IPS-18c (cell line): ENCODE data around the gene PDE6B.

Experiments used
- H3K4me3 ChIP-seq: 2 replicates; pipeline ENCODE4 v1.7.0; 2013; ENCODE audit warnings: low read depth, mild to moderate bottlenecking, low read length, moderate library complexity; ENCODE audit not compliant: insufficient read depth
- H3K9me3 ChIP-seq: one replicate; pipeline ENCODE4 v1.6.1; 2013; ENCODE audit warnings: mild to moderate bottlenecking, low read length, moderate library complexity; ENCODE audit not compliant: control insufficient read depth, insufficient read depth

PDE6B gene

GRCh38 chr4:616911-617643 is 8.3 kb upstream of the PDE6B start:
- Histone ChIP-seq H3K4me3 (no peak overlapping the region), H3K9me3 (peaks cover 2% of the 10 kb centered on the region)

DNA sequence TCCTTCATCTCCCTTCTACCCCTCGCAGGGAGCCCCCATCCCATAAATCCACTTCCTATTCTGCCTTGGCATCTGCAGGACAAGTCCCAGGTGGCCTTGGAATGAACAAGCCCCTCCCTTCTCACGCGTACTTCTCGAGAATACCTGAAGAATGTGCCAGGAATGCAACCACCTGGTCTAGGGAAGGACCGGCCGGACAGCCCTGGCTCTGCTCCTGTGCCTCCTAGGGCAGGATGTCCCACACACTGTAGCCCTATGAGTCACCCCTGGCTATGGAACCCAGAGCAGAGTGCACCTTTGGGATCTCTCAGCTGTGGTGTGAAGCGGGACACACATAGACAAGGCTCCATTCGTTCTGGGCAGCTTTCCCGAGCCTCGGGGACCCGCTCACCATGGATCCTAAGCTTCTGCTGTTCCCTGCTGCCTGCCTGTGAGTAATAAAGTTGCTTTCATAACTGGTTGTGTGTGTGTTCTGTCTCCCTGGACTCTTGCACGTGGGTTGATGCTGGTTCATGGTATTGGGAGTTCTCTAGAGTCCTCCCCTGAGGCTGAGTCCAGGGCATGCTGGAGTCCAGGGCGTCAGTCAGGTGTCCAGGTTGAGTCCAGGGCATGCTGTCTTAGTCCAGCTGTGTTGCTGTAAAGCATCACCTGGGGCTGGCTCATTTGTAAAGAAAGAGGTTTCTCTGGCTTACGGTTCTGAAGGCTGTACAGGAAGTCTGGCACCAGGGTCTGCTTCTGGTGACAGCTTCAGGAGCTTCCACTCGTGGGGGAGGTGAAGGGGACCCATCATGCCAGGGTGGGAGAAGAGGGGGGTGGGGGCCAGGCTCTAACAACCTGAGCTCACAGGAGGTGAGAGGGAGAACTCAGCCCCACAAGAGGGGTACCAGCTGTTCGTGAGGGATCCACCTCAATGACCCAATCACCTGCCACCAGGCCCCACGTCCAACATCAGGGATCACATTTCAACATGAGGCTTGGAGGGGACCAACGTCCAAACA is 7.4 kb upstream of the PDE6B start:
- H3K9me3 ChIP-seq, result peaks cover 2% of the 10 kb centered on the region
- no peak overlapping the region for H3K4me3 ChIP-seq

- Histone ChIP-seq H3K4me3 (no peak overlapping the region), H3K9me3 (no peaks in the 10 kb centered on the region)
These were observed 5.2 kb upstream of the PDE6B start for GRCh38 chr4:620201-620600.

- no peak overlapping the region for H3K4me3 ChIP-seq
- no peaks in the 10 kb centered on the region for H3K9me3 ChIP-seq
These were observed 4.5 kb upstream of the PDE6B start for GRCh38 chr4:620851-621261.

DNA sequence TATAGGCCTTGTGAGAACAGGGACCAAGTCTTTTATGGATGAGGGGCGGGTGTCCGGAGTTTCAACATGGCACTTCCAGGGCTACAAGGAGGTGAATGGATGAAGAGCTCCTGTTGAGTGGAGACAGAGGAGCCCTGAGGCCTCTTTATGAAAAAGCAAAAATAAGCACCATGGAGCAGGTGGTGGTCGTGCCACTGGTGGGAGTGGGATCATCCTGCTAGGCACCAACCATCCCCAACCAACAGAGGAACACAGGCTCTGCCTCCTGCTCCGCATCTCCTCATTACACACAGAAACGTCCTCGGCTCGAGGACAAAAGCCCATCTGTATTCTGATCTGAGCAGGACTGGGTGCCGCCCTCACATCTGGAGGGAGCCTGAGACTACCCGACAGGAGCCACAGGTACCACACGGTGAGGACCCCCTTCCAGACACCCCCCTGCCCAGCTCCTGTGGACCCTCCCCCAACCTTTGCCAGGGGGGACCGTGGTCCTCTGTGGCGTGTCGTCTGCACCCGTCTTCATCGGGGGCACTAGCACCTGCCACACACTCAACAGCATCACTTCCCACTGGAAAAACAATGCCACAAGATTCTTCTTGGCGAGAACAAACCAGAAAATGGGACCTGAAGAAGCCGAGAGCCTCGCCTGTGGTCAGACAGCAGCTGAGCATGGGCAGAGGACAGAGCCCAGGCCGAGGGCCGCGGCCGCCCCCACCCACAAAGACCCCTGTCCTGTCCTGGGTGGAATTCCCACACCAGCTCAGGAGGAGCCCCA is 3.9 kb upstream of the PDE6B start:
- no peaks in the 10 kb centered on the region for H3K9me3 ChIP-seq
- no peak overlapping the region for H3K4me3 ChIP-seq

DNA sequence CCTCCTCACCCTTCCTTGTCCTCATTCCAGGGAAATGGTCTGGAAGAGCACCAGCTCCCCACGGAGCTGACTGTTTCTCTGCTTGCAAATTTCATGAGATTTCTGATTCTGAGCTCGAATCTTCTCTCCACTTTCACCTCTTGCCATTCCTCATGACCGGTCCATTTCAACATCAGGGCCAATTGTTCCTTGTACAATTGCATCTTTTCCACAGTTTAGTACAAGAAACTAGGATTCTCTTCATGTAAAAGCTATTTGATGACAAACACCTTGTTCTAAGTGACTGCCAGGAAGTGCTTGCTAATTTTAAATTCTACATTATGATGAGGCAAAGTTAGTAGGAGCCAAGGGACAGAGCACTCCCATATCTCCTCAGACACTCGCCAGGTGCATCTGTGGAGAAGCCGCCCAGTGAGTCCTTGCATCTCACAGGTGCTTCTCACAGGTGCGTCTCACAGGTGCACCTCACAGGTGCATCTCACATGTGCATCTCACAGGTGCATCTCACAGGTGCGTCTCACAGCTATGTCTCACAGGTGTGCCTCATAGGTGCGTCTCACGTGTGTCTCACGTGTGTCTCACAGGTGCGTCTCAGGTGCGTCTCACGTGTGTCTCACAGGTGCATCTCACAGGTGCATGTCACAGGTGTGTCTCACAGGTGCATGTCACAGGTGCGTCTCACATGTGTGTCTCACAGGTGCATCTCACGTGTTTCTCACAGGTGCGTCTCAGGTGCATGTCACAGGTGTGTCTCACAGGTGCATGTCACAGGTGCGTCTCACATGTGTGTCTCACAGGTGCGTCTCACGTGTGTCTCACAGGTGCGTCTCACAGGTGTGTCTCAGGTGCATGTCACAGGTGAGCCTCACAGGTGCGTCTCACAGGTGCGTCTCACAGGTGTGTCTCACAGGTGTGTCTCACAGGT is 3.0 kb upstream of the PDE6B start:
- H3K4me3 ChIP-seq, result no peak overlapping the region
- no peaks in the 10 kb centered on the region for H3K9me3 ChIP-seq

GRCh38 chr4:622996-623913 is 2.1 kb upstream of the PDE6B start:
- H3K4me3 ChIP-seq, result no peak overlapping the region
- no peaks in the 10 kb centered on the region for H3K9me3 ChIP-seq

DNA sequence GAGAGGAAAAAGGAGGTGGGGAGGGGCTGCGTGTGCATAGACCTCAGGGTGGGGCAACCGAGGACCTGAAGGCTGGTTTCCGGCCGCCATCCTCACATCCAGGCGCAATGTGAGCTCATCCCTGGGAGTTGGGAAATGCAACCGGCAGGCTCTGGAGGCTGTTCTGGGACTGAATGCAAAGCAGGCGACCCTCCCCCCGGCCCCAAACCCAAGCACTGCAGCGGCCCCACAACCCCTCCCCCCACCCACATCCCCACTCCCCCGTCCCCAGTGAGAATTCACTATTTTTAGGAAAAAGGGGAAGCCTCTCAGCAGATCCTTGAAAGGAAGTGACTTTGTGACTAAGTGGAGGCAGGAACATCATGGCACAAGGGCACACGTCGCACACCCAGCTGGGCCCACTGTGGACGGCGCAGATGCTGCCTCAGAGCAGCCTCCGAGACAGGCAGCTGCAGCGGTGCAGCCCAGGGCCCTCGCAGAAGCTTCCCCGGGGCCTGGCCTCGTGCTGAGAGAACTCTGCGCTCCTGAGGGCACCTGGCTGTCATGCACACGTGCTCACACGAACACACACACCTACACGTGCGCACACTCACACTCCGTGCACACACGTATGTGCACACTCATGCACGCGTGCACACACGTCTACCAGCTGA is 1.3 kb upstream of the PDE6B start:
- Histone ChIP-seq H3K9me3 (no peaks in the 10 kb centered on the region), H3K4me3 (no peak overlapping the region)

DNA sequence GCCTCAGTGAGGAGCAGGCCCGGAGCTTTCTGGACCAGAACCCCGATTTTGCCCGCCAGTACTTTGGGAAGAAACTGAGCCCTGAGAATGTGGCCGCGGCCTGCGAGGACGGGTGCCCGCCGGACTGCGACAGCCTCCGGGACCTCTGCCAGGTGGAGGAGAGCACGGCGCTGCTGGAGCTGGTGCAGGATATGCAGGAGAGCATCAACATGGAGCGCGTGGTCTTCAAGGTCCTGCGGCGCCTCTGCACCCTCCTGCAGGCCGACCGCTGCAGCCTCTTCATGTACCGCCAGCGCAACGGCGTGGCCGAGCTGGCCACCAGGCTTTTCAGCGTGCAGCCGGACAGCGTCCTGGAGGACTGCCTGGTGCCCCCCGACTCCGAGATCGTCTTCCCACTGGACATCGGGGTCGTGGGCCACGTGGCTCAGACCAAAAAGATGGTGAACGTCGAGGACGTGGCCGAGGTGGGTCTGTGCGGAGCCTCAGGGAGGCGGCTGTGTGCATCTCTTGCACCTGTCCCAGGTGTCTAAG is 323 bp downstream of the PDE6B start:
- Histone ChIP-seq H3K4me3 (no peak overlapping the region), H3K9me3 (no peaks in the 10 kb centered on the region)

DNA sequence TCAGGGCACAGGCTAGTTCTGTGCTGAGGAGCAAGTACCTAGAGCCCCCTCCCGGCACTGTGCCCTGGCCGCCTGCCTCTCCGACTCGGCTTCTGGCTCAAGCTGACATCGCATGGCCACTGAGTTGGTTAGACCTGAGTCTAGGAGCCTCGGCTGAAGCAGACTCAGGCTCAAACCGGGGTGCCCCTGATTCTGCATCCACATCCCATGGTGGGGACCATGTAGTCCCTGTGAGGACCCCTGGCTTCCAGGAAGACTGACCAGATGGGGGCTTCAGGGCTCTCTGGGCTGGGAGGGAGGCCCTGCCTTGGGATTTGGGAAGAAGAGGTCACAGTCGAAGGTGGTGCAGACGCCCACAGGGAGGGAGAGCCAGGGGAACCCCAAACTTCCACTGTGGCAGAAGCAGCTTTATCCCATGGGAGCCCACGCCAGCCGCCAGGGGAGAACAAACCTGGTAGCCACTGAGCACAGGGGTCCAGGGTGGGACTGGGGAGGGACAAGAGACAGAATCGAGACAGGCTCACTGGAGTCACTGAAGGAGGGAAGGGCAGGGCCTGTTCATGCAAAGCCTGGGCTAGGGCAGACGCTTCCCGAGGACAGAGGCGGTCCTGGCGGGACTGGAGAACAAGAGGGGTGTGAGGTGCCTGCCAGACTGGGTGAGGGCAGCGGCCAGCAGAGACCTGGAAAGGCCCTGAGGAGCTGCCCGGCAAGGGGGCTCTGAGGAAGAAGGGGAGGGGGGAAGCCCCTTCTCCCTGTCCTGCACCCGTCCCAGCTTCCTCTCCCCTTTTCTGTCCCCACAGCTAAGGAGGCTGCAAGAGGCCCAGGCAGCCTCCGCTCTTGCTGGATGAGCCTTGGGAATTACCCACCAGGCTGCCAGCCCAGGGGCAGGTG is 1.1 kb downstream of the PDE6B start:
- Histone ChIP-seq H3K4me3 (no peak overlapping the region), H3K9me3 (no peaks in the 10 kb centered on the region)

DNA sequence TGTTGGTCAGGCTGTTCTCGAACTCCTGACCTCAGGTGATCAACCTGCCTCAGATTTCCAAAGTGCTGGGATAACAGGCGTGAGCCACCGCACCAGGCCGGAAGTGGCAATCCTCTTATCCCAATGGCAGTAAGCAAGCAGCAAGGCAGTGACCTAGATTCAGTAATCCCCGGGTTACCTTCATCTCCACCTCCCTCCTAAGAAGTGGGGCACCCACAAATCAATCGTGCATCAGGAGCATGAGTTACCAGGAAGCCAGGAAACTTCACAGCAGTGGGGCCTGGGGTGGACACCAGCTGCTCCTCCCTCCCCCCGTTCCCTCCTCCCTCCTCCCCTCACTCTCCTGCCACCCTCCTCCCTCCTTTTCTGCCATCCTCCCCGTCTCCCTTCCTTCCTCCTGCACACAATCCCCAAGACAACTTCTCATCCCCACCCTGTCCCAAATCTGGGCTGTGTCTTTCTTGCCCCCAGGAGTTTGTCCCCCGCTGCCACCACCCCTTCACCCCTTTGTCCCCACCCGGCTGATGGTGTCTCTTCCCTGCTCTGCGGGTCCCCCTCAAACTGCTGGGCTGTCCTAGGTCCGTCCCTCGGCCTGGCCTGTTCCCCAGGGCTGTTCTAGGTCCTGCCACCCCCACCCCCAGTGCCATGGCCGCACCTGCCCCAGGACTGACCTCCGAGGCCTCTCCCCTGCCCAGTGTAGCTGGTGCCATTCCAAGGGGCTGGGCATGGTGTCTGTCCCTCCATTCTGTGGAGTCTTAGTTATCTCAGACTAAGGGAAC is 2.2 kb downstream of the PDE6B start:
- Histone ChIP-seq H3K9me3 (no peaks in the 10 kb centered on the region), H3K4me3 (no peak overlapping the region)

DNA sequence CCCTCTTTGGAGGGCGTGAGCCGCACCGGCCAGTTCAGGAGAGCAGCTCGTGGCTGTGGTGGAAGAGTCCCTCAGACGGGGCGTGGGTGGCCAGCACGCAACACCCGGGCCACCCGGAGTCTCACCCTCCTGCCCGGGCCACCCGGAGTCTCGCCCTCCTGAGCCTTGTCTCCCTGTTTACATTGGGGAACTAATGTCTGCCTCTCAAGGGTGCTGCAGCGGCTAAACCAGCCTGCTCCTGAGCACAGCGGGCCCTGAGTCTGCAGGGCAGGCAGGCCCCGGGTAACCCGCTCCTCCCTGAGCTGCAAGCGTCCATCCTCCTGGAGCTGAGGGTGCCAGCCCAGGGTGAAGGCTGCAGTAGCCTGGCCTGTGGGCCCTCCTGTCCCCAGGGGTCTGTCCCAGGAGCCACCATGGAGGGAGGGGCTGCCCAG is 3.0 kb downstream of the PDE6B start:
- Histone ChIP-seq H3K4me3 (no peak overlapping the region), H3K9me3 (no peaks in the 10 kb centered on the region)

DNA sequence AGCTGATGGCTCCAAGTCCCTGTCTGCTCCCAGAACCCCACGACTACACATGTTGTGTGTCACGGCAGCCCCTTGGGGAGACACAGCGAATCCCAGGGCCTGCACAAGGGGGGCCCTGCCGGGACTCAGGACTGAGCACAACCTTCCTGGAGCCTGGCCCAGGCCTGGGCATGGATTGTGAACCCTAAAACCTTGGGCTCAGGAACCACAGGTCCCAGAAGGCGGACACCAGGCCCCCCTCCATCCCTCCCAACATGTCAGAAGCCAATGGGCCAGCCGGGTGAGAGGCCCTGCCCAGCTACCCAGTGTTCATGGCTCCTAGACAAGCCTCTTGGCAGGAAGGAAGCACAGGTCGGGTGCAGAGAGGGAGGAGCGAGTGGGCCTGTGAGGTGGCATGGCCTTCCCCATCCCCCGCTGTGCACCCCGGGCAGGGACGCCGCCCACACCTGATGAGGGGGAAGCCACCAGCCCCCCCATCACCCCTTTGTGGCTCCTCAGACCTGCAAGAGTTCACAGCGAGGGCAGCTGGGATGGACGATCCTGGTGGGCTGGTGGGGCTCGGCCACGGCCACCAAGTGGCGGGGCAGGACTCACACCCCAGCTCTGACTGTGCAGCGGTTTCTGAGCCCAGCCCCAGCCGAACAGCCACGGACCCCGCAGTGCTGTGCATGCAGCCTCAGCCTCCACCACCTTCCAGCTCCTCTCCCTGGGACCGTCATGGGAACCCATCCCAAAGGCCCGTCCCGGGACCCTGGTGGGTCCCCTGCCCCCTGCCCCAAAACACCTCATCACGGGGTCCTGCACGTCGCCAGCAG is 3.7 kb downstream of the PDE6B start:
- Histone ChIP-seq H3K9me3 (no peaks in the 10 kb centered on the region), H3K4me3 (no peak overlapping the region)
